ENCODE data around the gene IGFL4.

IGFL4 gene

DNA sequence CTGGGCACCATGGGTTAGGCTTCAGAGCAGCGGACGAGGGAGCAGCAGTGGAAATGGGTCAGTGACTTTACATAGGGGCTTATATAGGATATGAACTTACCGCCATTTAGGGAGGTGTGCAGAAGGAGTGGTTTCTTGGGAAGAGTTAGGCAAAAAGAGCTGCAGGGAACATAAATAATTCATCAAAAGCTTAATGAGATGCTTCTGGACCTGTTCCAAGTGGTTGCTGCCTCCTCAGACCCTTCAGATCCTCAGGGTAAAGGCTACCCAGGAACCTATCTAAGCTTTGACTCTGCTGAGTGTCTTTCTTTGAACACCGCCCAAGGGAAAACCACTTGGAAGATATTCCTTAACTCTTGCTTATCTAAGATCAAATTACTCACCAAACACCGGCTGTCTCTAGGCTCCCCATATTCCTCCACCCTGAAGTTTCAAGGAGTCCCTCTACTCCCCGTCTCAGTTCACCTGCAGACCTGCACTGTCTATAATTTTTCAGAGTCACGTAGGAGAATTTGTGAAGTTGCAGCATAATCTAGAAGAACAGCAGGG, at the start of gene IGFL4:
TSS of gene IGFL4 (minus strand) at position 51 of the 549 bp plus-strand sequence. CDS start at position 11, 40 bp downstream.
- no peak for DNase-seq

DNA sequence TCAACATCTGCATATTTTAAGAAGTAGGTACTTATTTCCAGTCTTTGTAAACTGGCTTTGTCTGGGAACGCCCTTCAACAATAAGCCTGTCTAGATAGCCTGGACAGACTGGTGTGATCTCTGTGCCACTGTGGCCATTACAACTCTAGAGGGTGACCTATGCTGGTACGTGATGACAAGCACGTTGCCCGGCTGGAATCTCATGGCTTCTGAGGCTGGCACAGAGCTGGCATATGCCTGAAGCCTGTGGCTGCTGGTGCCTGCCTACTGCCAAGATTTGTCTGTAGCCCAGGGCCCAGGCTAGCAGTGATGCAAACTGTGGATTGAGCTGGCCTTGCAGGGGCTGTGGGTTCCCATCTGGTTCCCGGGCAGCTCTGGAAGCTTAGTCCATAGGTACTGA, 49.6 kb upstream of the IGFL4 start:
- DNase-seq: no peak

DNA sequence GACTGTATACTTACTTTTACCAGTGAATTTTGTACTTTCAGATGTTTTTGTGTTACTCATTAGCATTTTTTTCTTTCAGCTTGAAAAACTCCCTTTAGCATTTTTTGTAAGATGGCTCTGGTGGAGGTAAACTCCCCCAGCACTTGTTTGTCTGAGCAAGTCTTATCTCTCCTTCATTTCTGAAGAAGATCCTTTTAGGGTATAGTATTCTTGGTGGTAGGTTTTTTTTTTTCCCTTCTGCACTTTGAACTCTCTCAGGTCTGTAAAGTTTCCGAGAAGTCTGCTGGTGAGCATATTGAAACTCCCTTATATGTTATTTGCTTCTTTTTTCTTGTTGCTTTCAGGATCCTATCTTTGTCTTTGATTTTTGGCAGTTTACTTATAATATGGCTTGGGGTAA, 48.6 kb upstream of the IGFL4 start:
- no peak for DNase-seq

DNA sequence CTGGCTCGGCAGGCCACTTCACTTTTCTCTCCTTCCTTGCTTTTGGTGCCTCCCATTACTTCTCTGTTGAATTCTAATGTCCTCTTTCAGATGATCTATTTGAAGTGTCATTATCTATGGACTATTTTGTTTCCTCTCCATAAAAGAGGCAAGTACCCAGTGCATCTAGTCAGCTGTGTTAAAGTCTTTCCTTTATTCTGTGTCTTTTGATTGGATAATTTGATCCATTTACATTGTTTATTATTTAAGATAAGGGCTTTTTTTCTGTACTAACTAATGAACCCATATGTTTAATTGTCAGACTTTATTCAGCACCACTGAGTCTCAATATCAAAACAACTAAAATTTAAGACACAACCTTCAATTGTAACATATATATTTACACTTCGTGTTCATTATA, 47.3 kb upstream of the IGFL4 start:
- no peak for DNase-seq

DNA sequence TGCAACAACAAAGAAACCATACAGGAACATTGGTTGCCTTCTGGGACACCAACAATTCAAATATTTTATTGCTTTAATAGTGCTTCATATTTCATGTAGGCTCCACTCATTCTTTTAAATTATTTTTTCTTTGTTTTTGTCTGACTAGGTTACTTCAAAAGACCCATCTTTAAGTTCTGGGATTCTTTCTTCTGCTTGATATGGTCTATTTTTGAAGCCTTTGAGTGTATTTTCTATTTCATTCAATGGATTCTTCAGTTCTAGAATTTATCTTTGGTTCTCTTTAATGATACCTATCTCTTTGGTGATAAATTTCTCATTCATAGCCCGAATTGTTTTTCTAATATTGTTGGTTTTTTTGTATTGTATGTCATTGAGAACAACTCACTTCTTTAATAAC, 45.1 kb upstream of the IGFL4 start:
- no peak for DNase-seq

DNA sequence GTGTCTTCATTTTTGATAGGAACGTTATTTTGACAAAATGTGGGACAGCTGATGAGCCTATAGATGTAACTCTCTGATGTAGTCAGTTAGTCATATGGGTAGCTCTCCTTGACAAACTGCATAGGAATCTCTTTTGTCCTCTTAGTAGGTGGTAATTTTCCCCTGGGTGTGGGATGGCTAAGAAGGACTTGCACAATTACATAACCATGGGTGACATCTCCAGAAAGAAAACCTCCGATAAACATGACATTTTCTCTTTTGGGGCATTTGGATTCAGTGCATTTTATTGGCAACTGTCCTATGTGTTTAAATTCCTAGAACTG, 41.9 kb upstream of the IGFL4 start:
- no peak for DNase-seq

DNA sequence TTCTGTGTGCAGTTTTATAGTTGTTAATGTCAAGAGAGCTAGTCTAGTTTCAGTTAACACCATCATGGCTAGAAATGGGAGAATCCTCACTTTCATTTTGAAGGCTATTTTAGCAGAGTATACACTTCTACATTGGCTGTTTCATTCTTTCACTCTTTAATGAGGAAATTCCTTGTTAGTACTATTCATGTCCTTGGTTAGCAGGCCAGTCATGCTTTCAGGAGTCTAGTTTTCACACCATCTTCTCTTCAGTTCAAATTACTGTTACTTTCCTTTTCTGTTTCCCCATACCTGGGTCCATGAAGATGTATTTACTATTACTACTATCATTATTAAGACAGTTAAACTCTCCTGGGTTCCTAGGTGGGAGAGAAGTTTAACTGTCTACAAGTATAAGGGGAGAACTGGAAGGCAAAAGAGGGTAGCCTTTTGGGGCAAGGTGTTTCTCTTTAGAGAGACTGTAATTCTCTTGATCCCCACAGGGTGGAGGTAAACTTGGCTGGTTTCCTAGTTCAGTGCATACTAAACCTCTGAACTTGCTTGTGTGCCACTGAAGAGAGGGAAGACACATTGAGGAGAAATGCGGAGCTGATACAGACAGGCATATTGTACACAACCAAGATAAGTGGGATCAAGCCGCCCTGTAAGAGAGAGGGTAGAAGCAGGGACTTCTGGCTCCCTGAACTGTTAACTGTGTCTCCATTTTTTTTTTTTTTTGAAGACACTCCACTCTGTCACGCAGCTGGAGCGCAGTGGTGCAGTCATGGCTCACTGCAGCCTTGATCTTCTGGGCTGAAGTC, 41.3 kb upstream of the IGFL4 start:
- DNase-seq: peak; percentile 31

DNA sequence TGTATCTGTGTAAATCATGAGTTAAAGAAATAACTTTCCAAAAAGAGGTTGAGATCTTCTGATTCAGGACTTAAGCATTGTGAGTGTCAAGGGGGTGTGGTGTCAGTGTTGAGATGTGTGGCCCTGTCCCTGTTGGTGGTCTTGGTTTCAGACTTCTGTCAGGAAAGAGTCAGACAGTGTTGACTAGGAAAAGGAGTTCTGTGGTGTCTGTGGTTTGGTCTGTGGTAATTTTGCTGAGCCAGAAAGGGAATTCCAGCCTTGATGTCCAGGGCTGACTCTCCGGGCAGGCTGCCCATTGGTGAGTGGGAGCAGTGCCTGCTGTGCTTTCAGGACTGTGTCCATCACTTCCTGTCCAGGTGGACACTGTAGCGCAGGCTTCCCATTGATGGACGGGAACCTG, 39.8 kb upstream of the IGFL4 start:
- no peak for DNase-seq

DNA sequence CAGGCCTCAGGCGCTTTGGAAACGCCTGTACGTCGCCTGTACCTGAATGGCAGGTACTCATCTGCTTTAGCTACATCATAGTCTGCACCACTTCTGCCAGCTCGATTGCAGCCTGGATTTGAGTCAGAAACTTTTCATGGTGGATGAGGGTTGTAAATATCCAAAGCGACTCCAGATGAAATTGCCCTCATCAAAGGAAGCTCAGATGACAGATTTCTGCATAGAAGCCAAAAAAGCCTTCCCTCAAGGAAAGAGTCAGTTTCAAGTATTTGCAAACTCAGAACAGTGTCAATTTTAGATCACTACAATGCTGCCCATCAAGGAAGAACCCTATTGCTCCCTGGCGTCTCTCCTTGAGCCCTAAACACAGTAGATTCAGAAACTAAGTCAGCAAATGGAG, 38.8 kb upstream of the IGFL4 start:
- no peak for DNase-seq

DNA sequence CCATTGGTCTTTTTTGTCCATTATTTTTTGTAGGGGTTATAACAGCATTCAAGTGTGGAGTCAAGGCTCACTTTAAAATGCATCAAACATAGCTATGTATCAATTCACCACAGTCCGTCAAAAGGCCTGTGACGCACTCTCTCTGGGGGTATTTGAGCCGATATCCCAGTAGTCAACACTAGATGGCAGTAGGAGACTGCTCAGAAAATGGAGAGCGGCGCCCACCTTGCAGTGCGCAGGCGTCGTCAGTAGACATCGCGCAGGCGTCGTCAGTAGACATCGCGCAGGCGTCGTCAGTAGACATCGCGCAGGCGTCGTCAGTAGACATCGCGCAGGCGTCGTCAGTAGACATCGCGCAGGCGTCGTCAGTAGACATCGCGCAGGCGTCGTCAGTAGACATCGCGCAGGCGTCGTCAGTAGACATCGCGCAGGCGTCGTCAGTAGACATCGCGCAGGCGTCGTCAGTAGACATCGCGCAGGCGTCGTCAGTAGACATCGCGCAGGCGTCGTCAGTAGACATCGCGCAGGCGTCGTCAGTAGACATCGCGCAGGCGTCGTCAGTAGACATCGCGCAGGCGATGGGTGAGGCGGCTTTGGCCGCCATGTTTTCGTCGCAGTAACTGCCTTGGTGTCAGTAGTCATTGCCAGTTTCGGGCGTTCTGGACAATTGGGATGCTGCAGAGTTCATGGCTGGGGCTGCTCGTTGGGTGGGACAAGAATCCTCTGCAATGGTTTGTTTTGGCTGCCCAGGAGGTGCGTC, 38.0 kb upstream of the IGFL4 start:
- peak; percentile 62 for DNase-seq

DNA sequence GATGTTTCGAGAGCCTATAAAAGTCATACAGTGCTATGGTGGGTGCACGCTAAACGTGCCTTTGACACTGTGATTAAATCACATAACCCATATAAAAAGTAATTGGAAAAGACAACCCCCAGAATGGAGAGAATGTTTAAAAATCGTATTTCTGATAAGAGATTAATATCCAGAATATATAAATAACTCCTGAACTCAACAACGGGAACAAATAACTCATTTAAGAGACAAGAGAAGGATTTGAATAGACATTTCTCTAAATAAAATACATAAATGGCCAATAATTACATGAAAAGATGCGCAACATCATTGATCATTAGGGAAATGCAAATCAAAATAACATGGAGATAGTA, 37.0 kb upstream of the IGFL4 start:
- no peak for DNase-seq

DNA sequence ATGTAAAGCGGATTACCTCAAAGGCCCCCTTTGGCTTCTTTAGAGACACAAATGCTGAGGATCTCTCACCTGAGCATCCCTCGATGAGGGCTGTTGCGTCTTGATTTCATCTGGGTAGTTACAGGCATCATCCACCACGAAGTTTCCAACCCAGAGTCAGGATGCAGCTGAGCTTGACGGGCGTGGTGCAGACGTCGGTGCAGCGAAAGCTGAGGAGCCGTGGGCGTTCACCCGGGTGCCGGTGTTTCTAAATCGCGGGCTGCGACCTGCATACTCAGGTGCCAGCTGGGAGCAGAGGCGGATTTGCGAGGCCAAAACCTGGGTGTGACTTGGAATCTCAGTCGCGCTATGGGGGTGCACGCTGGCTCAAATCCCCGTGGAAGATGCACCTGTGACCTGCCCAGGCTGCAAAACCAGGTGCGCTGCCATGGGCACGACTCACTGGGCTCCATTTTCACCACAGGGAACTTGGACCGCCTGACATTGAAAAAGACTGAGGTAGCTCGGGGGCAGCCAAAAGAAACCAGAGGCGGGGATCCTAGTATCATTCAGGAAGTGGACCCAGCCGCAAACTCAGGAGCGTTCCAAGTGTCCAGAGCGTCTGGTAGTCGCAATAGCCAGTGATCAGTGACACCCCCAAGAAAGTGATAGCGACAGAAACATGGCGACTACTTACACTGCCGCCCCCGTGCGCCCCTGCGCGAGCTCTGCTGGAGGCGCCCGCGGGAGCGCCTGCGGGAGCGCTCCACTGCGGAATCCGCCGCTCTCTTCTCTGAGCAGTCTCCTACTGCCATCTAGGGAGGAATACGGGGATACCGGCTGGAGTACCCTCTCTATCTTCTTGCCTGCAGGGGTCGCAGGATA, 36.4 kb upstream of the IGFL4 start:
- peak; percentile 61 for DNase-seq

DNA sequence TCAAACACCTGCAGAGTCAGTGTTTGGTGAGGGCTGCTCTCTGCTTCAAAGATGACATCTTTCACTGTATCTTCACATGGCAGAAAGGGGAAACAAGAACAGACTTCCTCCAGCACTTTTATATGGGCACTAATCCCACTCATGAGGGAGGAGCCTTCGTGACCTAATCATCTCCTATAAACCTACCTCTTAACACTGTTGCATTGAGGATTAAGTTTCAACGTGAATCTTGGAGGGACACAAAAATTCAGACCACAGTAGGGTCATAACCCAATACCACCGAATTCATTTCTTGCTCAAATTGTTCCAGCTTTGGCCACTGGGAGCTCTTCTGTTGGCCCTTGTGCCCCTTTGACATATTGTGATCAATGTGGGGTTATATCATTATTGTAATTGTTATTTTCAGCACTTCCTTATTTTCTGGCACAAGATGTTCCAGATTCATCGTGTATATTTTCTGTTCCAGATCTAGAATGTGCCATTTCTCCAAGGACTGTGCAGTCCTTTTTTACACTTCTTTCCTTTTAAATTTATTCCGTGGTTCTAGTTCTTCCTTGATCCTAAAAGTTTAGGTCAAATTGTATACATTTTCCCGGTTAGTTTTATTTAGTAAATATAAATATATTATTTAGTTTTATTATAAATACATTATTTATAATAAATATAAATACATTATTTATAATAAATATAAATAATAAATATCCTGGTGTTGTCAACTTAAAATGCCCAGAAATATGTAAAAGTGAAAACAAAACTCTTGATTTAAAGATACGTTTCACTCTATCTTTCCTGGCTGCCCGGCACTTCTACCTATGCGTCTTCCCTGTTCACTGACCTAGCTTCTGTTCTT, 35.5 kb upstream of the IGFL4 start:
- no peak for DNase-seq

DNA sequence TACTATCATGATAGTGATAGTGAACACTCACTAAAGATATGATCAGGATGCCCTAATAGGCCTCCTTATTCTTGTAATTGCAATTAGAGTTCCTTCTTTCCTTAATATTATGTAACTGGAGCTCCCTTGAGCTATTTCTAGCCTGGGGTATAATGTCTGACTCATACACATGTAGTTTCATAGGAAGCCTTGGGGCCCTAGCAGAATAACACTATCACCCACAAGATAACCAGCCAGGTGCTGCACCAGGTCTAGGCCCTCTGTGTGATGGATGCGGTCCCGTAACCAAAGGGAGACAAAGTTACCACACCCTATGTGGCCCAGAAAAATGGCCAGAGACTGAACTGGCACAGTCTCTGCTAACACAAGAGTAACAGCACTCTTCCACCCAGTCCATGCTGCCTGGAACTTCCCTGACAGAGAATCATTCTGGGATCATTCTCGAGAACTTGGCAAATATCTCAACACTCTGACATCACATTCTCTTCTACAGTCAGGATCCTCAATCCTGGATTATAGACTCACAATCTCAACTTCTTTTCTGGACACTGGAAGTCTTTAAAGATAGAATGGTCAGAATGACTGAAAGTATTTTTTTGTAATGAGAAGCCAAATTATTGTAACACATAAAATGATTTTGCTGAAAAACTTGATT, 32.6 kb upstream of the IGFL4 start:
- DNase-seq: no peak

DNA sequence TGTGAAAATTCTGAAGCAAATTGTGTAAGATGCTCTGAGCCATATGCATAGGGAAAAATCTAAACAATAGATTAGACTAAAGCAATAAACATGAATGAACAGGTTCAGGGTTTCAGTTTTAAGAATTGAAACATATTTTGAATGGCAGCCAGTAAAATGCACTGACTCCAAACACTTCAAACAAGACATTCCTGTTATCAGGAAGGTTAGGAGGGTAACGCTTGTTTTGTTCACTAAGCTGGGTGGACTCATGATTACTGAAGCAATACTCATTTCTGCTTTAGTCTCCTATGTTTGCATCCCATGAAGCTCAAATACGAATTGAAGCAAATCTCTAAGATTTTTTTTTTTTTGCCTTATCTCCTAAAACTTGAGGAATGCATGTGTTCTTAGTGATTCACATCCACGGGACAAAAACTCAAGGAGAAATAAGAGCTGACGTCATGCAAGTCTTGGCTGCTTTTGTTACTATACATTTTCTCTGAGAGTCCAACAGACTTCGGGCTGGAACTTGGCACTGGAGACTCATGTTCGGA, 29.1 kb upstream of the IGFL4 start:
- no peak for DNase-seq

DNA sequence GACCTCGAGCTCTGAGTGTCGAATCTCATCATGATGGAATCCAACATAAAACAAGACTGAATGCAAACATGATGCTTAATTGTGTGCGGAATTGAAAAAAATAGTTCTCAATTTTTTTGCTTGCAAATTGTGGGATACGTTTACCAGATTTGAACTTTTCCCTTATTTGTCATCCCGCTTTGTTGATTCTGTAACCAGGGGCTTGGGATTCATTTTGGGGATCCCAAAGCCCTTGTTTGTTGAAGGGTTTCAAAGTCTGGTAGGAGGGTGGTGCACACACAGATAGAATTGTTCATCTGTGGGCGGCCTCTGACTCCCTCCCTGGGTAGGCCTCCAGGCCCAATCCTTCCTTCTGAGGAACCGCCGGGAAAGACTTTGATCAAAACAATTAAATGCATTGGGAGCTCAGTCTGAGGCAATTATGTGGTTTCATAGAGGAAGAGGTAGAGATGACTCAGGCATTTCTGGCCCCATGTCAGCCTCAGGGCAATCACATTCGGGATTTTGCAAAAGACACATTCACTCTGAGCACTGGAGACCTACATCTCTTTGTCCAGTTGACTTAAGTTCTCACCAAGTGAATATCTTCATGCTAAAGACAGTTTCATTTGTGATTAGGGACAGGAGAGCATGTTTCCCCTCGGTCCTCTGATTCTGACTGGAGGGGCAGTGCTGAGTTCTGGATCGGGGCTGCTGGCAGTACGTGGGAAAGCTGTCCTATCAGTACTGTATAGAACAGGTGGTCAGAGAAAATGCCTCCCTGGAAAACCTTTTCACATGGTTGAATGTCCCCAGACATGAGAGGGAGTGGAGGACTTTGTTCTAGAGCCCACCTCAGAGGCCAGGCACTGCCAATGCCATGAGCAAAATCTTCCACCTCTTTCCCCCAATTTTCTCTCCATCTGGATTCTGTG, 27.8 kb upstream of the IGFL4 start:
- no peak for DNase-seq

DNA sequence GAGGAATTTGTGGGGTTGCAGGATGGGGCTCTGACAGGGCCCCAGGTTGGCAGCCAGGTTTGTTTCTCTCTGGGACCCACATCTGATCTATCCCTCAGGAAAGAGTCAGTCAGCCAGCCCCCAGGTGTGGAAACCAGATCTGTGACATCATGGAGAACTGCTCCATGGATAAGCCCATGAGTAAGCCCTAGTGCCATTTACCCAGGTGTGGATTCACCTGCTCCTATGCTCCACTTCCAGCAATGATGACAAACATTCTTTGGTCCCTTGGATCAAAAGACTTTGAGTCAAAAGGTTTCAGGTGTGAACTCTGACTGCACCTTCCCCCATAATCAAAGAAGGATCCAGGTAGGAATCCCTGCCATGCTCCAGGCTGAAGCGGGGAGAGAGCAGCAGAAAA, 26.9 kb upstream of the IGFL4 start:
- no peak for DNase-seq

DNA sequence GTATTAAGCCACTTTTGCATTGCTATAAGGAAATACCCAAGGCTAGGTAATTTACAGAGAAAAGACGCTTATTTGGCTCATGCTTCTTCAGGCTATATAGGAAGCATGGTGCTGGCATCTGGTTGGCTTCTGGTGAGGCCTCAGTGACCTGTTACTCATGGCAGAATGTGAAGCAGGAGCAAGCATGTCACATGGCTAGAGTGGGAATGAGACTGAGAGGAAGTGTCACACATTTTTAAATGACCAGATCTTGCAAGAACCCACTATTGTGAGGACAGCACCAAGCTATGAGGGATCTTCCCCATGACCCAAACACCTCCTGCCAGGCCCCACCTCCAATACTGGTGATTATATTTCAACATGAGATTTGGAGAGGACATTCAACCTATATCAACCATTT, 25.7 kb upstream of the IGFL4 start:
- no peak for DNase-seq

DNA sequence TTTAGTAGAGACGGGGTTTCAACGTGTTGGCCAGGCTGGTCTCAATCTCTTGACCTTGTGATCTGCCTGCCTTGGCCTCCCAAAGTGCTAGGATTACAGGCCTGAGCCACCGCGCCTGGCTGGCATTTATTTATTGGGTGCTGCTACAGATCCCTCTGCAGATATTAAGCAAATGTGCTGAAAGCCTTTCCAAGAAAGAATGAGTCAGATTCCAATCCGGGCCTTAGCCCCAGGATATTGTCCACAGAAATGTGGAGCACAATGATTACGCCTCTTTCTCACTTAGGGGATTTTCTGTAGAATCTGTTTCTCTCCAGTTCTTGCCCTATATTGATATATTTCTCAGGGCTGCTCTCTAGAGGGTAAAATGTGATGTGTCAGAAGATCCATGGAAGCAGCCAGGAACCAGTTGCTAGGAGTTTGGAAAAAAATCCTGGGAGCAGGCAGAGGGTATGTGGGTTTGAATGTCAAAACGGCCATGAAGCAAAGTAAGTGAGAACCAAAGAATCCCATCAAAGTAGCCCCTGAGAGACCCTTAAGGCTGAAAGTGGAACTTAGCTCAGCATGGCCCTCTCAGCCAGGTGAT, 24.8 kb upstream of the IGFL4 start:
- no peak for DNase-seq

DNA sequence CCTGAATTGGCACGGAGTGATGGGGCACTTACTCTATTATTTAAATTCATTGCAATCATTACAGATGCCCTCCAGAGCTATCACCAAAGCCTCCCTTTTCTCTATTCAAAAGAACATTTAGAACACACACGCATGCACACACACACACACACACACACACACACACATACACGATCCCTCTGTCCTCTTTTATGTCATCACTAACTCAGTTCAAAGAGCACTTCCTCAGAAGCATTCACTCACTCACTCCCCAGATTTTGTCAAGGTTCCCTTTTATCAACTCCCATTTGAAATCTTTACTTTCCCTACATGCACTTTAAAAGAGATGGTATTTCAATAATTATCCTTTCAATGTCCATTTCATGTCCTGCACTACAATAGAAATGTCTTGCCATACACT, 22.4 kb upstream of the IGFL4 start:
- no peak for DNase-seq

All from activated CD4-positive, alpha-beta T cell treated with anti-CD3 and anti-CD28 coated beads for 48 hours (primary cell).